ENCODE measurements around the gene NDUFAF4. TPM values are rescaled to one million over a fixed set of nuclear protein-coding genes. Genes with fewer than 3 reads are reported as not detected.

Gene NDUFAF4
- total and polyA plus RNA-seq, 2 of the 8 experiments (the other 6 are each of a cell fraction or from before 2014, with no cell fraction given) = 21.9 to 84.4 TPM

GRCh38 chr6:96934087-96934486 lies 36.4 kb upstream of the NDUFAF4 start:
- Histone ChIP-seq H3K4me2 (ENCODE audit: insufficient read depth in 1 of 2, low read depth in 2 of 2, low read length in 2 of 2) (no peak overlapping the region), H2BK5ac (ENCODE audit: low read depth, low read length) (no peak overlapping the region), H4K91ac (replicated peaks; ENCODE audit: insufficient read length, low read length) (no peak overlapping the region), H3K79me1 (ENCODE audit: low read depth, low read length) (no peaks in the 10 kb centered on the region), H3K79me2 (ENCODE audit: control insufficient read depth in 1 of 2, insufficient read depth in 2 of 2, low read length in 2 of 2) (no peaks in the 10 kb centered on the region), H3K27ac (ENCODE audit: low read depth, low read length) (no peak overlapping the region), H3K23ac (ENCODE audit: insufficient read length) (no peak overlapping the region), H3K4ac (replicated peaks; ENCODE audit: insufficient read length, low read depth, low read length) (no peak overlapping the region), H3K56ac (replicated peaks; ENCODE audit: insufficient read length, low read depth, low read length) (no peak overlapping the region), H3K9ac (replicated peaks in 1 of 4; ENCODE audit: extremely low read depth in 1 of 4, low read depth in 3 of 4, low read length in 3 of 4) (no peak overlapping the region), H2BK20ac (ENCODE audit: low read length) (no peak overlapping the region), H4K5ac (ENCODE audit: insufficient read length, low read depth, low read length) (no peak overlapping the region), H3K4me3 (ENCODE audit: extremely low read depth in 1 of 4, insufficient read depth in 2 of 4, low read depth in 3 of 4, low read length in 4 of 4) (no peak overlapping the region), H3K18ac (ENCODE audit: extremely low read depth, low read length) (no peak overlapping the region), H3K4me1 (replicated peaks in 1 of 4; ENCODE audit: control insufficient read depth in 3 of 4, insufficient read depth in 4 of 4, low read length in 3 of 4) (peaks cover 0 to 3% (median 0%) of the 10 kb centered on the region in 4 experiments; a peak in 2 of 7 replicates), H4K8ac (ENCODE audit: extremely low read depth, insufficient read depth, low read length) (no peak overlapping the region), H3K9me3 (ENCODE audit: insufficient read depth in 2 of 2, low read depth in 1 of 2, low read length in 1 of 2) (no peaks in the 10 kb centered on the region), H2BK12ac (ENCODE audit: low read depth, low read length) (no peak overlapping the region), H3K14ac (ENCODE audit: insufficient read length) (no peak overlapping the region), H2BK15ac (ENCODE audit: low read length) (no peak overlapping the region), H3K36me3 (ENCODE audit: control insufficient read depth in 2 of 4, insufficient read depth in 4 of 4, low read length in 3 of 4) (no peaks in the 10 kb centered on the region), H2AK5ac (ENCODE audit: low read depth, low read length) (no peak overlapping the region), H4K20me1 (replicated peaks in 1 of 2; ENCODE audit: control insufficient read depth in 1 of 2, insufficient read depth in 2 of 2, low read length in 2 of 2) (no peaks in the 10 kb centered on the region), H3K27me3 (replicated peaks in 1 of 4; ENCODE audit: control insufficient read depth in 3 of 4, extremely low read depth in 1 of 4, insufficient read depth in 3 of 4, low read length in 3 of 4) (no peaks in the 10 kb centered on the region), H2BK120ac (replicated peaks; ENCODE audit: low read depth, low read length) (no peak overlapping the region), H2AFZ (ENCODE audit: low read length) (no peak overlapping the region), H3K23me2 (ENCODE audit: low read depth, low read length) (no peaks in the 10 kb centered on the region)
- 93% methylated on average over 4 of the region's 4 CpGs; no CpG with 5 or more reads in 1 of the 2 experiments for WGBS, 2 experiments (ENCODE audit: extremely low coverage in 1 of 2, insufficient coverage in 1 of 2, insufficient read length in 1 of 2, insufficient replicate concordance in 2 of 2, low coverage in 1 of 2, low lambda C conversion rate in 2 of 2, missing lambda C conversion rate in 1 of 2)
- POLR2A ChIA-PET (ENCODE audit: partially characterized antibody) = no interaction called here
- FAIRE-seq = no peak
- TF ChIP-seq POU5F1 (IDR thresholded peaks at IDR 0.05; ENCODE audit: low read depth, low read length) (no peak), RAD21 (IDR thresholded peaks at IDR 0.05 in 1 of 2, conservative IDR thresholded peaks at IDR 0.05 in 1 of 2; ENCODE audit: low read depth in 2 of 2, low read length in 2 of 2) (no peak), BACH1 (IDR thresholded peaks at IDR 0.05; ENCODE audit: low read length) (no peak)
- CTCF ChIA-PET (ENCODE audit: partially characterized antibody) = interaction anchor here (0.5 to 1.0 kb wide), 2 partner anchors 12 to 462 kb away, joined by 3 to 4 read pairs; no protein-coding TSS in a partner anchor
- no peak for DNase-seq (ENCODE audit: low read depth in 1 of 2, low spot score in 2 of 2)

Data from H1 (cell line).